Endothelial cell (in vitro differentiated cells): Measurements from ENCODE around the gene CFAP221. TPM values are rescaled to one million over a fixed set of nuclear protein-coding genes. Genes with fewer than 3 reads are reported as not detected.

Experiments
- DNase-seq: peaks from one replicate; pipeline ENCODE4 v3.0.0; 2021; ENCODE audit warnings: low spot score
- H3K27ac Mint-ChIP-seq: one replicate; pipeline ENCODE4 v1.8.0; 2021; ENCODE audit warnings: mixed read lengths, inconsistent platforms; ENCODE audit not compliant: unreplicated experiment
- H3K27me3 Mint-ChIP-seq: one replicate; pipeline ENCODE4 v1.8.0; 2021; ENCODE audit warnings: mild to moderate bottlenecking, moderate library complexity, mixed read lengths, inconsistent platforms; ENCODE audit not compliant: unreplicated experiment
- H3K36me3 Mint-ChIP-seq: one replicate; pipeline ENCODE4 v1.8.0; 2021; ENCODE audit warnings: mild to moderate bottlenecking, low read depth, mixed read lengths, inconsistent platforms; ENCODE audit not compliant: unreplicated experiment
- H3K4me1 Mint-ChIP-seq: one replicate; pipeline ENCODE4 v1.8.0; 2021; ENCODE audit warnings: mild to moderate bottlenecking, mixed read lengths, inconsistent platforms; ENCODE audit not compliant: unreplicated experiment
- H3K4me3 Mint-ChIP-seq: one replicate; pipeline ENCODE4 v1.8.0; 2021; ENCODE audit warnings: mild to moderate bottlenecking, mixed read lengths, inconsistent platforms; ENCODE audit not compliant: unreplicated experiment
- H3K9me3 Mint-ChIP-seq: one replicate; pipeline ENCODE4 v1.8.0; 2021; ENCODE audit warnings: mixed read lengths, inconsistent platforms; ENCODE audit not compliant: unreplicated experiment
- CTCF ChIP-seq: fragments of 200-600 bp; sonication (generic); IDR thresholded peaks from one replicate; pipeline ENCODE4 v1.5.0; 2021; ENCODE audit warnings: antibody characterized with exemption; ENCODE audit not compliant: unreplicated experiment
- total RNA-seq: library from RNA; stranded (reverse); fragmentation: NEBNext Ultra II Directional; extraction: Animal tissue kit (Norgen Biotek cat#: 25700); gene quantifications from one replicate; pipeline ENCODE4 v1.2.1, GENCODE V29; 2021; ENCODE audit not compliant: unreplicated experiment

Gene CFAP221
- total RNA-seq, 1 donor from 2014 or later: 1.1 TPM

GRCh38 chr2:119533560-119533959, 10.7 kb upstream of the CFAP221 start:
- TF ChIP-seq CTCF: no peak
- Mint-ChIP-seq H3K4me3 (no peak overlapping the region), H3K9me3 (peaks cover 6% of the 10 kb centered on the region), H3K27ac (no peak overlapping the region), H3K27me3 (peaks cover 3% of the 10 kb centered on the region), H3K4me1 (no peaks in the 10 kb centered on the region), H3K36me3 (no peaks in the 10 kb centered on the region)
- no peak for DNase-seq

GRCh38 chr2:119536211-119536610, 8.0 kb upstream of the CFAP221 start:
- Mint-ChIP-seq H3K27ac (no peak overlapping the region), H3K9me3 (peaks cover 6% of the 10 kb centered on the region), H3K4me1 (no peaks in the 10 kb centered on the region), H3K4me3 (no peak overlapping the region), H3K36me3 (no peaks in the 10 kb centered on the region), H3K27me3 (peaks cover 2% of the 10 kb centered on the region)
- DNase-seq: no peak
- no peak for TF ChIP-seq CTCF

GRCh38 chr2:119536707-119537106, 7.5 kb upstream of the CFAP221 start:
- DNase-seq: no peak
- no peak overlapping the region for H3K27ac Mint-ChIP-seq
- no peaks in the 10 kb centered on the region for H3K27me3 Mint-ChIP-seq
- TF ChIP-seq CTCF: no peak
- no peak overlapping the region for H3K4me3 Mint-ChIP-seq
- no peaks in the 10 kb centered on the region for H3K4me1 Mint-ChIP-seq
- no peaks in the 10 kb centered on the region for H3K36me3 Mint-ChIP-seq
- H3K9me3 Mint-ChIP-seq: peaks cover 6% of the 10 kb centered on the region

- TF ChIP-seq CTCF: no peak
- Mint-ChIP-seq H3K27me3 (no peaks in the 10 kb centered on the region), H3K36me3 (no peaks in the 10 kb centered on the region), H3K4me3 (no peak overlapping the region), H3K27ac (no peak overlapping the region), H3K4me1 (no peaks in the 10 kb centered on the region), H3K9me3 (peaks cover 6% of the 10 kb centered on the region)
- no peak for DNase-seq
These were observed 6.5 kb upstream of the CFAP221 start for GRCh38 chr2:119537792-119538191.

GRCh38 chr2:119541476-119541875, 2.8 kb upstream of the CFAP221 start:
- DNase-seq: no peak
- Mint-ChIP-seq H3K9me3 (no peaks in the 10 kb centered on the region), H3K36me3 (no peaks in the 10 kb centered on the region), H3K4me1 (peaks cover 6% of the 10 kb centered on the region), H3K27me3 (peaks cover 2% of the 10 kb centered on the region), H3K27ac (no peak overlapping the region), H3K4me3 (no peak overlapping the region)
- no peak for TF ChIP-seq CTCF
